ENCODE results near the gene PDZD2.

The PDZD2 gene

DNA sequence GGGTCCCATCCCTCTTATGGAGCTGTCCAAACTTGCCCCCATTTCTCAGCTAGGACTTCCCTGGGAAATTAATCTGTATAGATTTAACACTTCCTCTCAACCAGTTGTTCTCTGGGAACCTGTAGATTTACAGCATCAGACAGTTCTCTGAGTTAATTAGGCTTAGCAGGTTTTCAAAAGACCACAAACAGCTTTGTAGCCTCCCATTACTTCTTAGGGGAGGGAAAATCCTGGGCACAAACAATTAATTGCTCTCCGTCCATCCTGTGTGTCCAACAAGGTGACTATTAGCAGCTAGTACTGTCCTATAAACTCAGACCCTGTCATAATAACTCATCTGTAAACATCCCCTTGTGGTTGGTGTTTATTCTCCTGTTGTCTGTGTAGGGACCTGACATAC lies 337.2 kb downstream of the PDZD2 start:
- H3K4me3 ChIP-seq (ENCODE audit: low read length) = no peak overlapping the region
- TF ChIP-seq, protein P1, sequence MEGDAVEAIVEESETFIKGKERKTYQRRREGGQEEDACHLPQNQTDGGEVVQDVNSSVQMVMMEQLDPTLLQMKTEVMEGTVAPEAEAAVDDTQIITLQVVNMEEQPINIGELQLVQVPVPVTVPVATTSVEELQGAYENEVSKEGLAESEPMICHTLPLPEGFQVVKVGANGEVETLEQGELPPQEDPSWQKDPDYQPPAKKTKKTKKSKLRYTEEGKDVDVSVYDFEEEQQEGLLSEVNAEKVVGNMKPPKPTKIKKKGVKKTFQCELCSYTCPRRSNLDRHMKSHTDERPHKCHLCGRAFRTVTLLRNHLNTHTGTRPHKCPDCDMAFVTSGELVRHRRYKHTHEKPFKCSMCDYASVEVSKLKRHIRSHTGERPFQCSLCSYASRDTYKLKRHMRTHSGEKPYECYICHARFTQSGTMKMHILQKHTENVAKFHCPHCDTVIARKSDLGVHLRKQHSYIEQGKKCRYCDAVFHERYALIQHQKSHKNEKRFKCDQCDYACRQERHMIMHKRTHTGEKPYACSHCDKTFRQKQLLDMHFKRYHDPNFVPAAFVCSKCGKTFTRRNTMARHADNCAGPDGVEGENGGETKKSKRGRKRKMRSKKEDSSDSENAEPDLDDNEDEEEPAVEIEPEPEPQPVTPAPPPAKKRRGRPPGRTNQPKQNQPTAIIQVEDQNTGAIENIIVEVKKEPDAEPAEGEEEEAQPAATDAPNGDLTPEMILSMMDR (IDR thresholded peaks at IDR 0.05; ENCODE audit: insufficient read depth, low read depth, low read length, missing control alignments) = no peak
- DNase-seq (ENCODE audit: low read depth) = no peak

DNA sequence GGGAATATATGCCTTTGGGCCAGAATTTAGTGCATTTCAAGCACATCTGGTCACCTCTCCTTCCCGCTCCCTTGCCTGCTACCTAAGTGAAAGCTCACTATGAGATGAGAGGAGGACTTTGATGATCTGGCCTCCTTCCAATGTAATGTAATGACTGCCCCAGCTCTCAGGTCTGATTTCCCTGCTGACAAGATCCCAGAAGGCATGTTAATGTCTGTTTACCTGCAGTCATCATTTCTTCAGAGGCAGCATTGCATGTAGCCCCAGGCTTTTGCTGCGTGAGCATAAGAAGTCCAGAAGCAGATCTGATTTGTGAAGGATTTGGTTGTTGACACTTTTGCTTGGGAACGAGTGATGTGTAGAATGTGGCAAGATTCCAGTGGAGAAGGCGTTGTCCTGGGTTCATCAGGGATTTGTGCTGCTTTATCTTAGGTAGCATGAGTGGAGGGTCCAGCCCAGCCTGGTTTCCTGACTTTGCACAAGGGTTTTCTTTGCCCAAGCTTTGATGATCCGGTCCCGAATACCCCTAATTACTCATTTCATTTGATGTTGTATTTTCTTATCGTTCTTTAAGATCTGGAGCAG lies 342.5 kb downstream of the PDZD2 start:
- no peak overlapping the region for H3K4me3 ChIP-seq (ENCODE audit: low read length)
- DNase-seq (ENCODE audit: low read depth) = no peak
- TF ChIP-seq, protein P1 (IDR thresholded peaks at IDR 0.05; ENCODE audit: insufficient read depth, low read depth, low read length, missing control alignments) = no peak

DNA sequence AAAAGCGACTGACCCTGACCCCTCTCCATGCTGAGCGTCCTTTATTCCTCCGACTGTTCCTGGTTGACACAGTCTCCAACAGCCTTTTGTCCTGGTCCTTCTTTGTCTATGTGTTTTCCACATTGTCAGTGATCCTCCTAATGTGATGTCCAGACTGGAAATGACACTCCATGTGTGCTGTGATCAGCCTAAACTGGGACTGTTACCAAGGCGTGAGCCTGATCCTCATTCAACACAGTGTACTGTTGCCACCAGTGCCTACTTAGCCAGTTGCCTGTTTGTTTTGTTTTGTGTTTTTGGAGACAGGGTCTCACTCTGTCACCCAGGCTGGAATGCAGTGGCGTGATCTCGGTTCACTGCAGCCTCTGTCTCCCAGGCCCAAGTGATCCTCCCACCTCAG lies 343.1 kb downstream of the PDZD2 start:
- no peak for DNase-seq (ENCODE audit: low read depth)
- H3K4me3 ChIP-seq (ENCODE audit: low read length) = no peak overlapping the region
- TF ChIP-seq, protein P1 (IDR thresholded peaks at IDR 0.05; ENCODE audit: insufficient read depth, low read depth, low read length, missing control alignments) = no peak

DNA sequence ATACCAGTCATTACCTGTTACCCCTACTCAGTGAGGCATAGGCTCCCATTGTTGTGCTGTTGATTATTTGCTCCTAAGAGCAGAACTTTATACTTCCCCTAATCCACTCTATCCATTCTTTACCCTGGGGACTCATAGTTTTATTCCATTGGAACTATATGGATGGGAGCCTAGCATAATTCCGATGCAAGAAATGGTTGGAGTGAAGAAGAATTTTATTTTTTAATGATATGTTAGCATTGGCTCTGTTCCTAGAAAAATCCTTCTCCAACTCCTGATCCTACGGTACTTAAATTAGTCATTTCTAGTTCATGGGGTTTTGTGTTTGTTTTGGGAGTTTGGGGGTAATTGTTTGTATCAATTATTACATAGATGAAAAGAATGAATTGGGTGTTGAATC lies 343.7 kb downstream of the PDZD2 start:
- TF ChIP-seq, protein P1 (IDR thresholded peaks at IDR 0.05; ENCODE audit: insufficient read depth, low read depth, low read length, missing control alignments) = no peak
- DNase-seq (ENCODE audit: low read depth) = no peak
- no peak overlapping the region for H3K4me3 ChIP-seq (ENCODE audit: low read length)

DNA sequence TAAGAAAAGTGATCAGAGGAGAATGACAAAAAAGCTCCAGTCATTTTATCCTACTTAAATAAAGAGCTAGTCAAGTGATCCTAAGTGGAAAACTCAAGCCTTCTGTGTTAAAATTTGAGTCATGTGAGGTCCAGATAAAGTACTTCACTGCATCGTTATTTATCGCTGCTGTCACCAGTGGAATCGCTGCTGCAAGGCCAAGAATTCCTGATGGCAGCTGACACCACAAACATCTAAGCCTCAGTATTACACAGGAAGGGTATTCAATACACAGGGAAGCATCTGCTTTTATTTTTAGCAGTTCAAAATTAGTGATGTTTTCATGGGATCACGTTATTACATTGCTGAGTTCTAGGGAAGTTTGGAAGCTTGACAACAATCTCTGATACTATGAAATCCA lies 344.9 kb downstream of the PDZD2 start:
- TF ChIP-seq, protein P1 (IDR thresholded peaks at IDR 0.05; ENCODE audit: insufficient read depth, low read depth, low read length, missing control alignments) = no peak
- no peak overlapping the region for H3K4me3 ChIP-seq (ENCODE audit: low read length)
- no peak for DNase-seq (ENCODE audit: low read depth)

DNA sequence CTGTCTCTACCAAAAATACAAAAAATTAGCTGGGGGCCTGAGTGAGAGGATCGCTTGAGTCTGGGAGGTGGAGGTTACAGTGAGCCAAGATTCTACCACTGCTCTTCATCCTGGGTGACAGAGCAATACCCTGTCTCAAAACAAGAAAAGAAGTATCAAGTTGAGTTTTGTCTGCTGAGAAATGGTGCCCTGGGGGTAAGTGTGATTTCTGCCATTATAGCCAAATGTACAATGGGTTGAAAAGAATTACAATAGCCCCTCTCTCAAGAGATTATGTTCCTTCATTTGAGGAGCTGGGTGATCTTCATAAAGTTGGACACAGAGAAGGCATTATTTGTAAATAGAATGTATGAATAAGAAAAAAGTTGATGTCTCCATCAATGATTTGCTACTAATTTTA lies 345.8 kb downstream of the PDZD2 start:
- TF ChIP-seq, protein P1 (IDR thresholded peaks at IDR 0.05; ENCODE audit: insufficient read depth, low read depth, low read length, missing control alignments) = no peak

DNA sequence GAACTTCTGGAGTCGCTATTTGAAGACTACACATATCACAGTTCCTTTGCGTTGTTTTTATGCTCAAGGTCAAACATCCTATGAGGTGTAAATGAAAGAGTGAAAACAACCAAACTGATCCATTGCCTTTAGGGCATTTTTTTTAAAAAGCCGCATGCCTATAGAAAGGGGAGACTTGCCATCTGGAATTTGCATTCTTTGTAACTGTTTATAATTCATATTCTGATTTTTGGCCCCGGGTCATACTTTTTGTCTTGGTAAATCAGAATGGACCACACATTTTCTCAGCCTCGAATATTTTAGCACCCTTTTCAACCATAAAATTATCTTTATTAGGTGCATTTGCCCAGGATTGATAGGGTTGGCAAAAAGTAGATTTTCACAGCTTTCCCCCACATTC lies 347.2 kb downstream of the PDZD2 start:
- TF ChIP-seq, protein P1 (IDR thresholded peaks at IDR 0.05; ENCODE audit: insufficient read depth, low read depth, low read length, missing control alignments) = no peak
- DNase-seq (ENCODE audit: low read depth) = no peak
- H3K4me3 ChIP-seq (ENCODE audit: low read length) = no peak overlapping the region

More for the DNA sequence above, 345.8 kb downstream of the PDZD2 start:
- H3K4me3 ChIP-seq (ENCODE audit: low read length) = no peak overlapping the region
- no peak for DNase-seq (ENCODE audit: low read depth)

Data from epithelial cell of esophagus (primary cell).